Measurements from ENCODE around the gene CRPPA. TPM values are rescaled to one million over a fixed set of nuclear protein-coding genes. Genes with fewer than 3 reads are reported as not detected.

The CRPPA gene
- total RNA-seq, 1 donor from 2014 or later, result 3.8 TPM

DNA sequence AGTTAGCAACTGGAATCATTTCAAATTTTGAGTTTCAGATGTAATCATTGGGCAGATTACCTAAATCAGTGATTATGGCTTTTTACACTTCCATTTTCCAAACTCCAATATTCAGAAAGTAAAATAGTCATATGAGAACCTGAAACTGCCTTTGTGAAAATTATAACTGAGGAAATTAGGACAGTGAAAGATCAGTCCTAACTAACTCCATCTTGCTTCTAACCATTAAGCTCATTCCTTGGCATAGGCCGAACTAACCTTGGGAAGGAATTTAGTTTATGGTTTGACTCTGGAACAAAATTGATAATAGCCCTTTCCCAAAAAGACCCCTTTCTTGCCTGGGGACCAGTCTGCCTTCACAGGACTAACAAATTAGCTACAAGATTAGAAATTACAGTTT, 2.2 kb downstream of the CRPPA start:
- Mint-ChIP-seq H3K9me3 (ENCODE audit: low read depth) (no peaks in the 10 kb centered on the region), H3K36me3 (ENCODE audit: insufficient read depth) (no peaks in the 10 kb centered on the region), H3K27me3 (no peaks in the 10 kb centered on the region), H3K4me3 (ENCODE audit: low read depth) (peak overlapping the region; percentile 45), H3K27ac (no peak overlapping the region), H3K4me1 (ENCODE audit: low read depth) (peaks cover 18% of the 10 kb centered on the region)
- DNase-seq (ENCODE audit: low spot score, unreplicated experiment), result no peak
- TF ChIP-seq, protein P1, sequence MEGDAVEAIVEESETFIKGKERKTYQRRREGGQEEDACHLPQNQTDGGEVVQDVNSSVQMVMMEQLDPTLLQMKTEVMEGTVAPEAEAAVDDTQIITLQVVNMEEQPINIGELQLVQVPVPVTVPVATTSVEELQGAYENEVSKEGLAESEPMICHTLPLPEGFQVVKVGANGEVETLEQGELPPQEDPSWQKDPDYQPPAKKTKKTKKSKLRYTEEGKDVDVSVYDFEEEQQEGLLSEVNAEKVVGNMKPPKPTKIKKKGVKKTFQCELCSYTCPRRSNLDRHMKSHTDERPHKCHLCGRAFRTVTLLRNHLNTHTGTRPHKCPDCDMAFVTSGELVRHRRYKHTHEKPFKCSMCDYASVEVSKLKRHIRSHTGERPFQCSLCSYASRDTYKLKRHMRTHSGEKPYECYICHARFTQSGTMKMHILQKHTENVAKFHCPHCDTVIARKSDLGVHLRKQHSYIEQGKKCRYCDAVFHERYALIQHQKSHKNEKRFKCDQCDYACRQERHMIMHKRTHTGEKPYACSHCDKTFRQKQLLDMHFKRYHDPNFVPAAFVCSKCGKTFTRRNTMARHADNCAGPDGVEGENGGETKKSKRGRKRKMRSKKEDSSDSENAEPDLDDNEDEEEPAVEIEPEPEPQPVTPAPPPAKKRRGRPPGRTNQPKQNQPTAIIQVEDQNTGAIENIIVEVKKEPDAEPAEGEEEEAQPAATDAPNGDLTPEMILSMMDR (IDR thresholded peaks at IDR 0.05; ENCODE audit: unreplicated experiment), result no peak

DNA sequence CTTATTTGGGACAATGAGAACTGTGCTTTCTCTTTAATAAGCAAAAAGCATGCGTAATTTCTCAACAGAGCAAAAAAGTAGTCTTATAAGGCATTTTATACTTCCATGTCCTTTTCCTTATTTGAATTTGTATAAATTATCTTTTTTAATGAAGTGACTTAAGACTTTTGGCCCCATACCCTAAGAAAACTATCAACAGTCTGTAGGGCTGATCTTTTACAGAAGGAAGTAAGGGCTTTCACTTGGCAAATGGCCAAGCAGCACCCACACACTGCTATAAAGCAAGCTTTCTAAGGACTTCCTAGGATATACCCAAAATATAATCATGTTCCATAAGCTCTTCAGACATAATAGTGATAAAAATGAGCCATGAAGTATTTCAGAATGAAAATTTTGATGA, 3.4 kb downstream of the CRPPA start:
- Mint-ChIP-seq H3K27me3 (no peaks in the 10 kb centered on the region), H3K4me3 (ENCODE audit: low read depth) (no peak overlapping the region), H3K27ac (peak overlapping the region; percentile 7), H3K9me3 (ENCODE audit: low read depth) (no peaks in the 10 kb centered on the region), H3K4me1 (ENCODE audit: low read depth) (peaks cover 18% of the 10 kb centered on the region), H3K36me3 (ENCODE audit: insufficient read depth) (no peaks in the 10 kb centered on the region)
- TF ChIP-seq, protein P1 (IDR thresholded peaks at IDR 0.05; ENCODE audit: unreplicated experiment), result no peak
- no peak for DNase-seq (ENCODE audit: low spot score, unreplicated experiment)

DNA sequence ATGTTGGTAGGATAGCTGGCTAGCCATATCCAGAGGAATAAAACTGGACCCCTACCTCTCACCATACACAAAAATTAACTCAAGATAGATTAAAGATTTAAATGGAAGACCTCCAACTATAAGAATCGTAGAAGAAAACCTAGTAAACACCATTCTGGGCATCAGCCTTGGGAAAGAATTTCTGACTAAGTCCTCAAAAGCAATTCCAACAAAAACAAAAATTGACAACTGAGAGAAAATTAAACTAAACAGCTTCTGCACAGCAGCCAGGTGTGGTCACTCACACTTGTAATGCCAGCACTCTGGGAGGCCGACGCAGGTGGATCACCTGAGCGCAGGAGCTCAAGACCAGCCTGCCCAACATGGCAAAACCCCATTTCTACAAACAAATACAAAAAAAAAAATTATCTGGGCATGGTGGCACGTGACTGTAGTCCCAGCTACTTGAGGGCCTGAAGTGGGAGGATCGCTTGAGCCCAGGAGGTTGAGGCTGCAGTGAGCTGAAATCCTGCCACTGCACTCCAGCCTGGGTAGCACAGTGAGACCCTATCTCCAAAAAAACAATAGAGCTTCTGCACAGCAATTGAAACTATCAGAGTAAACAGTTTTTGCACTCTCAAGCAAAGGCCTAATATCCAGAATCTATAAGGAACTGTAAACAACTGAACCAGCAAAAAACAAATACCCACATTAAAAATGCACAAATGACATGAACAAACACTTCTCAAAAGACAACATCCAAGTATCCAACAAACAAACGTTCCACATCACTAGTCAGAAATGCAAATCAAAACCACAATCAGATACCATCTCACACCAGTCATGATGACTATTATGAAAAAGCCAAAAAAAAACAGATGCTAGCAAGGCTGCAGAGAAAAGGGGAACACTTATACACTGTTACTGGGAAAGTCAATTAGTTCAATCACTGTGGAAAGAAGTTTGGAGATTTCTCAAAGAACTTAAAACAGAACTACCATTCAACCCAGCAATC, 4.8 kb downstream of the CRPPA start:
- Mint-ChIP-seq H3K4me1 (ENCODE audit: low read depth) (peaks cover 12% of the 10 kb centered on the region), H3K9me3 (ENCODE audit: low read depth) (no peaks in the 10 kb centered on the region), H3K27me3 (no peaks in the 10 kb centered on the region), H3K36me3 (ENCODE audit: insufficient read depth) (no peaks in the 10 kb centered on the region), H3K4me3 (ENCODE audit: low read depth) (no peak overlapping the region), H3K27ac (no peak overlapping the region)
- no peak for DNase-seq (ENCODE audit: low spot score, unreplicated experiment)
- TF ChIP-seq, protein P1 (IDR thresholded peaks at IDR 0.05; ENCODE audit: unreplicated experiment), result no peak

DNA sequence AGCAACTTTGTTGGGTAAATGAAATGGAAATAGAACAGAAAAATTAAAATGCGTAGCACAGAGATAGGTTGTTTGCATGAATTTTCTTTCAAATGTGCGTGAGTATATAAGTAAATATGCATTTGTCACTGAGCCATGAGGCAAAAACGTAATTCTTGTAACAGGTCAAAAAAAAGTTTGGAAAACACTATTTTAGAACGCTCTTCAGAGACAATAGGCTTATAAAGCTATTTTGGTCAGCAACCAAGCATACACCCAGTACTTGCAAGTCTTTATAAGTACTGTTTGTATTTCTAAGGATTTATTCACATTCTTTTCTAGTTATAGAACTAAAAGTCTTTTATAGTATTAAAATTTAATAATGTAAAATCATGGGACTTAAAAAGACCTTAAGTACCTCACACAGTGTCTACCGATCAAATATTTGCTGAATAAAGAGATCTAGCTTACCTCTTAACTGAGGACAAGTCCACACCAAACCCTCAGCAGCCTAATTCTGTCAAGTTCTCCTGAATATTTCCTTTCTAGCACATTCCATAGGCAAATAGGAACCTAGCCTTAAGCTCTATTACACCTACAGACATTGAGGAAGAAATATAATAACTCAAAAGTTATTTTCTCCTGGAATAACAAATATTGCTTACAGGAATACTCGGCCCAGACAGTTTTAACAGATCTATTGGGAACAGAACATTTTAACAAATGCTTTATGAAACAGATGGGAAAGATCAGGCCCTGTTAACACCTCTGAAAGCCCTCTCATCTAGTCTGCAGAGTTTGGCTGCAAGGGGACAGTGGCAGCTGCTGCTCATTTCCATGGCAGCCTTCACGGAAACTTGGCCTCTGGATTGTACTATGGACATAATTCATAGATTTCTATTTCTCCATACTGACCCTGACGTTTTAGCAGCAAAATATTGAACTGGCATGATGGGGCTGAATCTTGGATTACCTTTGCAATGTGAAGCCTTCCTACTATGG, 8.8 kb downstream of the CRPPA start:
- Mint-ChIP-seq H3K4me3 (ENCODE audit: low read depth) (no peak overlapping the region), H3K36me3 (ENCODE audit: insufficient read depth) (no peaks in the 10 kb centered on the region), H3K27me3 (no peaks in the 10 kb centered on the region), H3K4me1 (ENCODE audit: low read depth) (no peaks in the 10 kb centered on the region), H3K27ac (no peak overlapping the region), H3K9me3 (ENCODE audit: low read depth) (no peaks in the 10 kb centered on the region)
- TF ChIP-seq, protein P1 (IDR thresholded peaks at IDR 0.05; ENCODE audit: unreplicated experiment), result no peak
- DNase-seq (ENCODE audit: low spot score, unreplicated experiment), result no peak

DNA sequence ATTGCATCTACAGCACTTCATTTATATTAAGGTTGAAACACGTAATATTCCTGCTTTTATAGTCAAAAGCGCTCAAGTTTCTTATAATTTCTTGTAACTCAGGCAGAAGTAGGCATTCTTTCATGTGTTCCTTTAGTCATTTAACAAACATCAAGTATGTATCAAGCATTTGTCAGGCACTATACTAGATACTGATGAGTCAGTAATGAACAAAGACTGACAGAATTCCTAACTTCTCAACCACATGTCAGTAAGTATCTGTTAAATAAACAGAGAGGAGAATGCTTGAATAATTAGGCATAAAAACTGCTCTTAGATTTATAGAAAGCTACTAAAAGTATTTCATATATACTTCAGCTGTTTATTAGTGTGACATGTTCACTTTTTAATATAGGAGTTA, 9.9 kb downstream of the CRPPA start:
- TF ChIP-seq, protein P1 (IDR thresholded peaks at IDR 0.05; ENCODE audit: unreplicated experiment), result no peak
- no peaks in the 10 kb centered on the region for H3K4me1 Mint-ChIP-seq (ENCODE audit: low read depth)
- no peaks in the 10 kb centered on the region for H3K9me3 Mint-ChIP-seq (ENCODE audit: low read depth)
- no peak overlapping the region for H3K27ac Mint-ChIP-seq
- no peak for DNase-seq (ENCODE audit: low spot score, unreplicated experiment)
- no peaks in the 10 kb centered on the region for H3K36me3 Mint-ChIP-seq (ENCODE audit: insufficient read depth)
- no peak overlapping the region for H3K4me3 Mint-ChIP-seq (ENCODE audit: low read depth)
- no peaks in the 10 kb centered on the region for H3K27me3 Mint-ChIP-seq

Data from progenitor cell of endocrine pancreas (in vitro differentiated cells).